ENCODE results near the gene LTBP2.

The LTBP2 gene

GRCh38 chr14:74611650-74612349 lies at the start of gene LTBP2:
Gene LTBP2 (minus strand): TSS chr14:74612237. CDS start chr14:74611944, 293 bp downstream.
- H3K4me3 ChIP-seq (ENCODE audit: low read length) = peak within 1 kb of the TSS; percentile 76
- TF ChIP-seq, protein P1, sequence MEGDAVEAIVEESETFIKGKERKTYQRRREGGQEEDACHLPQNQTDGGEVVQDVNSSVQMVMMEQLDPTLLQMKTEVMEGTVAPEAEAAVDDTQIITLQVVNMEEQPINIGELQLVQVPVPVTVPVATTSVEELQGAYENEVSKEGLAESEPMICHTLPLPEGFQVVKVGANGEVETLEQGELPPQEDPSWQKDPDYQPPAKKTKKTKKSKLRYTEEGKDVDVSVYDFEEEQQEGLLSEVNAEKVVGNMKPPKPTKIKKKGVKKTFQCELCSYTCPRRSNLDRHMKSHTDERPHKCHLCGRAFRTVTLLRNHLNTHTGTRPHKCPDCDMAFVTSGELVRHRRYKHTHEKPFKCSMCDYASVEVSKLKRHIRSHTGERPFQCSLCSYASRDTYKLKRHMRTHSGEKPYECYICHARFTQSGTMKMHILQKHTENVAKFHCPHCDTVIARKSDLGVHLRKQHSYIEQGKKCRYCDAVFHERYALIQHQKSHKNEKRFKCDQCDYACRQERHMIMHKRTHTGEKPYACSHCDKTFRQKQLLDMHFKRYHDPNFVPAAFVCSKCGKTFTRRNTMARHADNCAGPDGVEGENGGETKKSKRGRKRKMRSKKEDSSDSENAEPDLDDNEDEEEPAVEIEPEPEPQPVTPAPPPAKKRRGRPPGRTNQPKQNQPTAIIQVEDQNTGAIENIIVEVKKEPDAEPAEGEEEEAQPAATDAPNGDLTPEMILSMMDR (conservative IDR thresholded peaks at IDR 0.05; ENCODE audit: low read length) = no peak
- no peak for DNase-seq (ENCODE audit: low read depth)

- TF ChIP-seq, protein P1 (conservative IDR thresholded peaks at IDR 0.05; ENCODE audit: low read length) = no peak
- DNase-seq (ENCODE audit: low read depth) = no peak
- no peak overlapping the region for H3K4me3 ChIP-seq (ENCODE audit: low read length)
These were observed 48.8 kb upstream of the LTBP2 start for GRCh38 chr14:74660863-74661262.

DNA sequence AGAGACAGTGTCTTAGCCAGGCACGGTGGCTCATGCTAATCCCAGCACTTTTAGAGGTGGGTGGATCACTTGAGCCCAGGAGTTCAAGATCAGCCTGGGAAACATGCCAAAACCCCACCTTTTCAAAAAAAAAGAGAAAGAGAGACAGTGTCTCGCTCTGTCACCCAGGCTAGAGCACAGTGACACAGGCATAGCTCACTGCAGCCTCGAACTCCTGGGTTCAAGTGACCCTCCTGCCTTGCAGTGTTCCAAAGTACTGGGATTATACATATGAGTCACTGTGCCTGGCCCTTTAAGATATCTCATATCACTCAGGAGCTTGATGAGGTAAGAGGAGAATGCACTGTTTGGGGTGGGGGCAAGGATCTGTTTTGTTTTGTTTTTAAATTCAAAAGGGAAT lies 48.1 kb upstream of the LTBP2 start:
- H3K4me3 ChIP-seq (ENCODE audit: low read length) = no peak overlapping the region
- TF ChIP-seq, protein P1 (conservative IDR thresholded peaks at IDR 0.05; ENCODE audit: low read length) = no peak
- no peak for DNase-seq (ENCODE audit: low read depth)

DNA sequence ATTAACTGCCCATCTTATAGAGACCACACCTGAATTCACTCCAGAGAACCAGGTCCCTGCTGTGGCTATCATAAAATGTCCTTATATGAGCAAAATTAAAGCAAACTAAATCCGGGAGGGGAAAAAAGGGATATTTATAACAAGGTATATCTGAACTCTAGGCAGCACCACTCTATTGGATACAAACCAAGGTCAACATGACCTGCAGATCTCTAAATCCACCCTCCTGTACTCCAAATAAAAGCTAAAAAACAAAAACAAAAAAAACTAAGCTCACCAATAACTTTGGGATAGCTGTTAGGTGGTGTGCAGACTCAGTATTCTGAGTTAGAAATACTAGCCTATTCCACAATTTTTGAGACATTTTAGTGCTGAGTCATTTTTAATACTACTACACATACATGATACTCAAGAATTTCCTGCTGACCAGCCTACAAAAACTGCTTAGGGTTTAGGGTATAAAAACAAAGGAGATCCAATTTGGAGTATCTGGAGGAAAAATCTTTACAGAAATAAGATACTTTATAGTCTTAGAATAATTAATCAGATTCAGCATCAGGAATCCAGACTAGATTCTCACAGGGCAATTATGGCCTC lies 46.6 kb upstream of the LTBP2 start:
- TF ChIP-seq, protein P1 (conservative IDR thresholded peaks at IDR 0.05; ENCODE audit: low read length) = no peak
- H3K4me3 ChIP-seq (ENCODE audit: low read length) = no peak overlapping the region
- DNase-seq (ENCODE audit: low read depth) = peak; percentile 66

- TF ChIP-seq, protein P1 (conservative IDR thresholded peaks at IDR 0.05; ENCODE audit: low read length) = no peak
- no peak for DNase-seq (ENCODE audit: low read depth)
- H3K4me3 ChIP-seq (ENCODE audit: low read length) = no peak overlapping the region
These were observed 44.9 kb upstream of the LTBP2 start for GRCh38 chr14:74656964-74657363.

DNA sequence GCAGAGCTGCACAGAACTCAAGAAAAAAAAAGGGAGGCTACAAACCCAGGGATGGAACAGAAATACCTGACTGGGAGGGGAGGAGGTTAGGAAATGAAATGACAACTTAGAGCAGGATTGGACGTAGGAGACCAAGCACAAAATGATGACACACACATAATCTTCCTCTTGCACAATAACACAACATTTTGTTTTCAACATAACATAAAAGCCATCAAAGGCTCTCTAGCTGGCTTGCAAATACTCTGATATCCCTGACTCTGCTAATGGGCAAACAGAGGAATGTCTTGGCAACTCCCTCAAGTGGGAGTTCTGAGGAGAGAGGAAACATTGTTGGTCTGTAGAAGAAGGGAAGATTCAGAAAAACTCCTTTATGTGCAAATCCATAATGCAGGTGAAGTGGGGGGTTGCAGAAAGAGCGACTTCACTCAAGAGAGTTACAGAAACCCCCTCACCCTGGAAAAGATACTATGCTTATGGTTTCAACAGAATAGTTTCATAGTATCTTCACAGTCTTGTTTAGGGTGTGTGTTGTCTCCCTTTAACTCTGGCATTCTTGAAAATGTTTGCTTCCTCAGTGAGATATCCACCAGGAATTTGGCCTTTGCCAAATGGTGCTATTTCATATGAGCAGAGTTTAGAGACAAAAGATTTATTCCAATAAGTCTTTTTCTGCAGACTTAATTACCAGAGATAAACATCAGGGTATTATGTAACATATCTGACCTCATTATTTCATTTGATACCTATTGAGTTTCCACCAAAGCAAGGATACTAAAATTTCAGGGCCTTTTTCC lies 43.8 kb upstream of the LTBP2 start:
- TF ChIP-seq, protein P1 (conservative IDR thresholded peaks at IDR 0.05; ENCODE audit: low read length) = no peak
- no peak overlapping the region for H3K4me3 ChIP-seq (ENCODE audit: low read length)
- DNase-seq (ENCODE audit: low read depth) = peak; percentile 90
